IMR-90 (cell line): ENCODE measurements around the gene MAP3K15. TPM values are rescaled to one million over a fixed set of nuclear protein-coding genes. Genes with fewer than 3 reads are reported as not detected.

Experiments used
- ATAC-seq: fragments of 200-7000 bp; cut with Tn5 transposase; 2 replicates; pipeline ENCODE4 v1.9.1; 2020; ENCODE audit warnings: low read depth, mild to moderate bottlenecking, moderate library complexity
- BruUV-seq: library from RNA; stranded (reverse); fragments of 400-500 nt; replicated peaks from 2 replicates; lab custom pipeline; 2021; lab: Mats Ljungman, UMichigan
- CTCF ChIA-PET: fragments of 300-600 bp; formaldehyde crosslinking; extraction: SDS; loops from one replicate; lab custom pipeline; 2021; ENCODE audit warnings: antibody characterized with exemption; lab: Yijun Ruan, JAX
- POLR2A ChIA-PET: fragments of 300-600 bp; sonication (Branson Sonifier 250); formaldehyde crosslinking; loops from one replicate; lab custom pipeline; 2022; ENCODE audit warnings: antibody characterized with exemption; ENCODE audit not compliant: unreplicated experiment; lab: Charles Lee
- DNase-seq: peaks from one replicate; pipeline ENCODE4 v3.0.0; 2013
- H2AFZ ChIP-seq: replicated peaks from 2 replicates; pipeline ENCODE3; 2013; ENCODE audit warnings: low read length, mild to moderate bottlenecking; ENCODE audit not compliant: poor library complexity
- H2AK5ac ChIP-seq: 2 replicates; pipeline ENCODE4 v1.6.1; 2013; ENCODE audit warnings: low read depth, low read length, inconsistent platforms
- H2AK9ac ChIP-seq: replicated peaks from 2 replicates; pipeline ENCODE3; 2013; ENCODE audit warnings: mild to moderate bottlenecking, low read depth, low read length, moderate library complexity; ENCODE audit not compliant: poor library complexity
- H2BK120ac ChIP-seq: 2 replicates; pipeline ENCODE4 v1.6.1; 2013; ENCODE audit warnings: low read depth, low read length, inconsistent platforms
- H2BK15ac ChIP-seq: 3 replicates; pipeline ENCODE4 v1.6.1; 2013; ENCODE audit warnings: low read depth, low read length, inconsistent platforms
- H2BK20ac ChIP-seq: 2 replicates; pipeline ENCODE4 v1.6.1; 2013; ENCODE audit warnings: low read depth, mild to moderate bottlenecking, inconsistent platforms, low read length, moderate library complexity
- H2BK5ac ChIP-seq: 2 replicates; pipeline ENCODE4 v1.6.1; 2013; ENCODE audit warnings: mild to moderate bottlenecking, low read depth, low read length, inconsistent platforms; ENCODE audit not compliant: poor library complexity, severe bottlenecking
- H3K14ac ChIP-seq: replicated peaks from 2 replicates; pipeline ENCODE4 v1.6.1; 2013; ENCODE audit warnings: low read depth, low read length, inconsistent platforms
- H3K18ac ChIP-seq: 2 replicates; pipeline ENCODE4 v1.6.1; 2013; ENCODE audit warnings: low read depth, low read length, control low read depth
- H3K23ac ChIP-seq: 2 replicates; pipeline ENCODE4 v1.6.1; 2013; ENCODE audit warnings: low read depth, low read length, inconsistent platforms
- H3K27ac ChIP-seq: 2 replicates; pipeline ENCODE4 v1.5.1; 2013; ENCODE audit warnings: mild to moderate bottlenecking, control low read depth, low read length; ENCODE audit not compliant: insufficient read depth
- H3K27me3 ChIP-seq: 2 replicates; pipeline ENCODE4 v1.6.1; 2013; ENCODE audit warnings: low read length; ENCODE audit not compliant: control insufficient read depth, insufficient read depth
- H3K36me3 ChIP-seq: 2 replicates; pipeline ENCODE4 v1.6.1; 2013; ENCODE audit warnings: low read length, mixed read lengths; ENCODE audit not compliant: control insufficient read depth, insufficient read depth
- H3K4ac ChIP-seq: 2 replicates; pipeline ENCODE4 v1.6.1; 2013; ENCODE audit warnings: low read depth, low read length, inconsistent platforms
- H3K4me1 ChIP-seq: 2 replicates; pipeline ENCODE4 v1.6.1; 2013; ENCODE audit warnings: low read length, mixed read lengths; ENCODE audit not compliant: control insufficient read depth, insufficient read depth
- H3K4me2 ChIP-seq: 2 replicates; pipeline ENCODE4 v1.6.1; 2013; ENCODE audit warnings: low read depth, mild to moderate bottlenecking, control low read depth, low read length, moderate library complexity
- H3K4me3 ChIP-seq: 2 replicates; pipeline ENCODE4 v1.5.1; 2013; ENCODE audit warnings: low read depth, mild to moderate bottlenecking, control low read depth, low read length, moderate library complexity; ENCODE audit not compliant: insufficient read depth
- H3K56ac ChIP-seq: 2 replicates; pipeline ENCODE4 v1.6.1; 2013; ENCODE audit warnings: low read length, inconsistent platforms; ENCODE audit not compliant: insufficient read depth; ENCODE audit errors: extremely low read depth
- H3K79me1 ChIP-seq, 2 experiments: 2 replicates each; pipeline ENCODE4 v1.6.1; 2013; ENCODE audit warnings: low read length in 2 of 2, inconsistent platforms in 1 of 2, low read depth in 1 of 2
- H3K9ac ChIP-seq: 2 replicates; pipeline ENCODE4 v1.6.1; 2013; ENCODE audit warnings: low read depth, low read length, control low read depth
- H3K9me1 ChIP-seq: 2 replicates; pipeline ENCODE4 v1.6.1; 2013; ENCODE audit warnings: low read length, inconsistent platforms; ENCODE audit not compliant: insufficient read depth
- H3K9me3 ChIP-seq: 2 replicates; pipeline ENCODE4 v1.6.1; 2013; ENCODE audit warnings: low read length; ENCODE audit not compliant: control insufficient read depth, insufficient read depth
- H4K20me1 ChIP-seq: 2 replicates; pipeline ENCODE4 v1.6.1; 2013; ENCODE audit warnings: low read length, inconsistent platforms; ENCODE audit not compliant: insufficient read depth
- H4K5ac ChIP-seq: 2 replicates; pipeline ENCODE4 v1.6.1; 2013; ENCODE audit warnings: mild to moderate bottlenecking, low read depth, low read length, control low read depth
- H4K8ac ChIP-seq, 2 experiments: 2 replicates each; pipeline ENCODE4 v1.6.1; 2013; ENCODE audit warnings: low read depth in 2 of 2, low read length in 2 of 2, control low read depth in 1 of 2, inconsistent platforms in 1 of 2
- H4K91ac ChIP-seq: 2 replicates; pipeline ENCODE4 v1.6.1; 2013; ENCODE audit warnings: low read depth, low read length, inconsistent platforms; ENCODE audit not compliant: insufficient read depth
- BHLHE40 ChIP-seq: fragments of 150-350 bp; IDR thresholded peaks from 2 replicates; pipeline ENCODE4 v1.6.1; 2016; ENCODE audit warnings: mild to moderate bottlenecking, low read depth, low read length
- CEBPB ChIP-seq: IDR thresholded peaks from 2 replicates; pipeline ENCODE4 v1.6.1; 2012; ENCODE audit warnings: low read depth, low read length, improper control_type of control experiment
- CHD1 ChIP-seq: IDR thresholded peaks from 2 replicates; pipeline ENCODE4 v1.6.1; 2012; ENCODE audit warnings: low read depth, low read length, improper control_type of control experiment
- CTCF ChIP-seq: conservative IDR thresholded peaks from 2 replicates; pipeline ENCODE4 v1.5.1; 2012; ENCODE audit warnings: mild to moderate bottlenecking, low read depth, low read length, improper control_type of control experiment
- ELK1 ChIP-seq: fragments of 150-350 bp; IDR thresholded peaks from 2 replicates; pipeline ENCODE4 v1.6.1; 2016; ENCODE audit warnings: low read depth, mild to moderate bottlenecking, low read length, moderate library complexity, borderline replicate concordance
- FOS ChIP-seq: fragments of 150-350 bp; IDR thresholded peaks from 2 replicates; pipeline ENCODE4 v1.6.1; 2016; ENCODE audit warnings: low read depth, low read length
- MAFK ChIP-seq: IDR thresholded peaks from 2 replicates; pipeline ENCODE4 v1.6.1; 2012; ENCODE audit warnings: low read depth, low read length, improper control_type of control experiment
- MAZ ChIP-seq: IDR thresholded peaks from 2 replicates; pipeline ENCODE4 v1.6.1; 2012; ENCODE audit warnings: low read depth, mild to moderate bottlenecking, low read length, improper control_type of control experiment, moderate library complexity, borderline replicate concordance
- MXI1 ChIP-seq: IDR thresholded peaks from 2 replicates; pipeline ENCODE4 v1.6.1; 2012; ENCODE audit warnings: low read depth, mild to moderate bottlenecking, low read length, moderate library complexity, borderline replicate concordance
- POLR2A ChIP-seq: IDR thresholded peaks from 2 replicates; pipeline ENCODE4 v1.6.1; 2012; ENCODE audit warnings: mild to moderate bottlenecking, low read depth, low read length
- RAD21 ChIP-seq: IDR thresholded peaks from 2 replicates; pipeline ENCODE4 v1.6.1; 2012; ENCODE audit warnings: low read length, improper control_type of control experiment
- RCOR1 ChIP-seq: IDR thresholded peaks from 2 replicates; pipeline ENCODE4 v1.6.1; 2012; ENCODE audit warnings: mild to moderate bottlenecking, low read length, improper control_type of control experiment; ENCODE audit not compliant: insufficient replicate concordance
- SMC3 ChIP-seq: fragments of 150-350 bp; IDR thresholded peaks from 2 replicates; pipeline ENCODE4 v1.6.1; 2016; ENCODE audit warnings: low read depth, mild to moderate bottlenecking, antibody characterized with exemption, low read length, moderate library complexity
- USF2 ChIP-seq: fragments of 150-350 bp; IDR thresholded peaks from 2 replicates; pipeline ENCODE4 v1.6.1; 2017; ENCODE audit warnings: mild to moderate bottlenecking, antibody characterized with exemption, low read length, low read depth
- WGBS, 2 experiments: methylation state at CpG; one replicate each; pipeline versions ENCODE4 v1.1.5 to v1.1.7; 2013; ENCODE audit warnings: missing lambda C conversion rate in 2 of 2; ENCODE audit not compliant: insufficient read length in 1 of 2; ENCODE audit errors: extremely low coverage in 2 of 2; 5-methylcytosine and 5-hydroxymethylcytosine counted together
- dilution Hi-C: fragments of 300-500 bp; cut with HindIII; formaldehyde crosslinking; loops from one replicate; pipeline ENCODE4 v1.14.3; 2018; ENCODE audit warnings: low sequenced_read_pairs; ENCODE audit not compliant: unreplicated experiment
- in situ Hi-C: fragments of 300-500 bp; cut with MboI; formaldehyde crosslinking; loops from 3 replicates; pipeline ENCODE4 v1.14.3; 2019; ENCODE audit warnings: low sequenced_read_pairs, inconsistent platforms, mixed read lengths
- intact Hi-C: fragments of 100-400 bp; cut with micrococcal nuclease; formaldehyde crosslinking; loops from 2 replicates; pipeline ENCODE4 v1.10.0; 2022
- polyA plus RNA-seq, 3 experiments: library from polyadenylated mRNA; depleted of rRNA; stranded (reverse); fragments of >200 nt; gene quantifications; 2 replicates each; pipeline ENCODE4 v1.2.3, GENCODE V29; 2012; ENCODE audit warnings: low replicate concordance in 1 of 3
- total RNA-seq: library from RNA; depleted of rRNA; stranded (reverse); fragments of >200 nt; gene quantifications from 2 replicates; pipeline ENCODE4 v1.2.3, GENCODE V29; 2012

MAP3K15 gene
- total and polyA plus RNA-seq, 2 of the 4 experiments (the other 2 are of a cell fraction), result under 0.01 to 0.10 TPM

- Histone ChIP-seq H4K20me1 (peaks cover under 1% of the 10 kb centered on the region; the same call in 1 of the 2 replicates), H2AFZ (peak overlapping the region; percentile 88), H3K9ac (peak overlapping the region; percentile 96), H3K18ac (peak overlapping the region; percentile 76; the same call in 1 of the 2 replicates), H3K27ac (peak overlapping the region; percentile 93), H4K5ac (peak overlapping the region; percentile 93; the same call in 1 of the 2 replicates), H3K4me3 (peak overlapping the region; percentile 56), H3K9me3 (no peaks in the 10 kb centered on the region), H3K4me2 (peak overlapping the region; percentile 98), H2BK120ac (no peak overlapping the region), H3K9me1 (no peaks in the 10 kb centered on the region), H4K8ac (peak overlapping the region; percentile 93 to 98), H3K4me1 (peaks cover 2% of the 10 kb centered on the region; the same call in 1 of the 2 replicates), H4K91ac (peak overlapping the region; percentile 57; the same call in 1 of the 2 replicates), H2AK9ac (peak overlapping the region; percentile 13), H2BK5ac (peak overlapping the region; percentile 80), H2BK20ac (no peak overlapping the region), H3K27me3 (no peaks in the 10 kb centered on the region), H3K14ac (peak overlapping the region; percentile 41; the same call in 1 of the 2 replicates), H3K79me1 (no peaks in the 10 kb centered on the region), H2AK5ac (no peak overlapping the region), H2BK15ac (0 out of 3 replicates have a peak overlapping the region, but pooled peaks have one; percentile 11), H3K23ac (peak overlapping the region; percentile 36; the same call in 1 of the 2 replicates), H3K56ac (peak overlapping the region; percentile 39; the same call in 1 of the 2 replicates), H3K36me3 (no peaks in the 10 kb centered on the region), H3K4ac (peak overlapping the region; percentile 58; the same call in 1 of the 2 replicates)
- intact Hi-C loops, result no loop called here
- ChIA-PET POLR2A (no interaction called here), CTCF (no interaction called here)
- dilution Hi-C loops, result no loop called here
- in situ Hi-C loops, result no loop called here
- ATAC-seq (no peak; the same call in 1 of the 2 replicates), DNase-seq (no peak)
- TF ChIP-seq RAD21 (no peak), CTCF (no peak), USF2 (no peak), BHLHE40 (no peak), MAFK (no peak), FOS (no peak), CHD1 (no peak), POLR2A (no peak), ELK1 (no peak), SMC3 (no peak), CEBPB (no peak), MAZ (no peak), MXI1 (no peak), RCOR1 (no peak)
- BruUV-seq, result no TSS peak
- WGBS, 2 experiments, result 39% methylated on average over 5 of the region's 11 CpGs; no CpG with 5 or more reads in 1 of the 2 experiments
These were observed 172.2 kb downstream of the MAP3K15 start for GRCh38 chrX:19343085-19343534.
